ENCODE measurements around the gene BUB3. TPM values are rescaled to one million over a fixed set of nuclear protein-coding genes. Genes with fewer than 3 reads are reported as not detected.

BUB3 gene
- total and polyA plus RNA-seq, 2 of the 4 experiments (the other 2 are of a cell fraction) = 215 to 384 TPM

- POLR2A ChIA-PET (ENCODE audit: unreplicated experiment) = no interaction called here
- Histone ChIP-seq H3K9me1 (ENCODE audit: insufficient read depth, low read length) (no peaks in the 10 kb centered on the region; the same call in 1 of the 2 replicates), H3K14ac (replicated peaks; ENCODE audit: low read depth, low read length) (no peak overlapping the region), H3K23ac (ENCODE audit: low read depth, low read length) (no peak overlapping the region), H2AFZ (replicated peaks; ENCODE audit: low read length, poor library complexity) (no peak overlapping the region), H3K4me1 (ENCODE audit: control insufficient read depth, insufficient read depth, low read length) (no peaks in the 10 kb centered on the region; the same call in 1 of the 2 replicates), H3K27me3 (ENCODE audit: control insufficient read depth, insufficient read depth, low read length) (peaks cover 79% of the 10 kb centered on the region), H3K36me3 (ENCODE audit: control insufficient read depth, insufficient read depth, low read length) (no peaks in the 10 kb centered on the region), H2AK9ac (replicated peaks; ENCODE audit: low read depth, low read length, poor library complexity) (no peak overlapping the region), H4K5ac (ENCODE audit: low read depth, low read length) (no peak overlapping the region), H3K4me2 (ENCODE audit: low read depth, low read length) (no peak overlapping the region), H2BK15ac (ENCODE audit: low read depth, low read length) (no peak overlapping the region), H2AK5ac (ENCODE audit: low read depth, low read length) (no peak overlapping the region), H3K27ac (ENCODE audit: insufficient read depth, low read length) (no peak overlapping the region), H3K4ac (ENCODE audit: low read depth, low read length) (no peak overlapping the region), H3K79me1 (ENCODE audit: low read depth in 1 of 2, low read length in 2 of 2) (no peaks in the 10 kb centered on the region), H3K4me3 (ENCODE audit: insufficient read depth, low read depth, low read length) (no peak overlapping the region; the same call in 1 of the 2 replicates), H3K9ac (ENCODE audit: low read depth, low read length) (no peak overlapping the region), H3K9me3 (ENCODE audit: control insufficient read depth, insufficient read depth, low read length) (peaks cover 7% of the 10 kb centered on the region), H2BK120ac (ENCODE audit: low read depth, low read length) (no peak overlapping the region), H4K91ac (ENCODE audit: insufficient read depth, low read depth, low read length) (no peak overlapping the region), H4K8ac (ENCODE audit: low read depth in 2 of 2, low read length in 2 of 2) (no peak overlapping the region), H3K56ac (ENCODE audit: extremely low read depth, insufficient read depth, low read length) (no peak overlapping the region), H2BK20ac (ENCODE audit: low read depth, low read length) (no peak overlapping the region), H3K18ac (ENCODE audit: low read depth, low read length) (no peak overlapping the region), H4K20me1 (ENCODE audit: insufficient read depth, low read length) (0 out of 2 replicates have a peak, but pooled peaks cover 3% of the 10 kb centered on the region), H2BK5ac (ENCODE audit: low read depth, low read length, poor library complexity, severe bottlenecking) (no peak overlapping the region)
- intact Hi-C loops (cut with micrococcal nuclease) (no loop called here), in situ Hi-C loops (cut with MboI; ENCODE audit: low sequenced_read_pairs) (loop anchor here (25.0 kb wide), 1 partner anchor 1238 kb away; no protein-coding TSS in a partner anchor), dilution Hi-C loops (cut with HindIII; ENCODE audit: low sequenced_read_pairs, unreplicated experiment) (no loop called here)
- TF ChIP-seq, protein P1, sequence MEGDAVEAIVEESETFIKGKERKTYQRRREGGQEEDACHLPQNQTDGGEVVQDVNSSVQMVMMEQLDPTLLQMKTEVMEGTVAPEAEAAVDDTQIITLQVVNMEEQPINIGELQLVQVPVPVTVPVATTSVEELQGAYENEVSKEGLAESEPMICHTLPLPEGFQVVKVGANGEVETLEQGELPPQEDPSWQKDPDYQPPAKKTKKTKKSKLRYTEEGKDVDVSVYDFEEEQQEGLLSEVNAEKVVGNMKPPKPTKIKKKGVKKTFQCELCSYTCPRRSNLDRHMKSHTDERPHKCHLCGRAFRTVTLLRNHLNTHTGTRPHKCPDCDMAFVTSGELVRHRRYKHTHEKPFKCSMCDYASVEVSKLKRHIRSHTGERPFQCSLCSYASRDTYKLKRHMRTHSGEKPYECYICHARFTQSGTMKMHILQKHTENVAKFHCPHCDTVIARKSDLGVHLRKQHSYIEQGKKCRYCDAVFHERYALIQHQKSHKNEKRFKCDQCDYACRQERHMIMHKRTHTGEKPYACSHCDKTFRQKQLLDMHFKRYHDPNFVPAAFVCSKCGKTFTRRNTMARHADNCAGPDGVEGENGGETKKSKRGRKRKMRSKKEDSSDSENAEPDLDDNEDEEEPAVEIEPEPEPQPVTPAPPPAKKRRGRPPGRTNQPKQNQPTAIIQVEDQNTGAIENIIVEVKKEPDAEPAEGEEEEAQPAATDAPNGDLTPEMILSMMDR (conservative IDR thresholded peaks at IDR 0.05; ENCODE audit: low read depth, low read length) = no peak
- no peak for TF ChIP-seq CHD1 (IDR thresholded peaks at IDR 0.05; ENCODE audit: low read depth, low read length)
- no peak for TF ChIP-seq NFE2L2 (IDR thresholded peaks at IDR 0.05; ENCODE audit: low read depth, low read length)
- TF ChIP-seq RFX5 (IDR thresholded peaks at IDR 0.05; ENCODE audit: low read depth, low read length) = no peak
- WGBS, 2 experiments (ENCODE audit: extremely low coverage in 2 of 2, insufficient read length in 1 of 2) = 0% methylated on average over 4 of the region's 12 CpGs; no CpG with 5 or more reads in 1 of the 2 experiments
- BruUV-seq (replicated peaks) = no TSS peak
- DNase-seq (no peak), ATAC-seq (ENCODE audit: low read depth) (no peak)
- CTCF ChIA-PET = interaction anchor here (1.1 kb wide), 1 partner anchor 9 kb away, joined by 4 read pairs; no protein-coding TSS in a partner anchor
These were observed 5.0 kb upstream of the BUB3 start for GRCh38 chr10:123149162-123149567.

Data from IMR-90 (cell line).